Neutrophil (primary cell): Measurements from ENCODE around the gene KRT4.
"Not testable (repeated sequence)": the region's sequence is repeated elsewhere in the genome, so short reads cannot be mapped to it uniquely, and the experiment has no call there.

ENCODE experiments used
- H3K27ac ChIP-seq: fragments of 200-600 bp; sonication (generic); 2 replicates; pipeline ENCODE4 v1.5.1; 2016; ENCODE audit warnings: mild to moderate bottlenecking, moderate library complexity
- H3K27me3 ChIP-seq: fragments of 200-600 bp; sonication (generic); 2 replicates; pipeline ENCODE4 v1.6.0; 2016; ENCODE audit warnings: mild to moderate bottlenecking
- H3K36me3 ChIP-seq: fragments of 200-600 bp; sonication (generic); 2 replicates; pipeline ENCODE4 v1.5.1; 2017
- H3K4me1 ChIP-seq, 2 experiments: fragments of 200-600 bp in 1 of 2; sonication (generic) in 1 of 2; 1 replicate in 1 of 2; 2 replicates in 1 of 2; pipeline versions ENCODE4 v1.5.1 to v1.6.1; 2013 to 2016; ENCODE audit warnings: low read depth in 1 of 2, low read length in 1 of 2, mild to moderate bottlenecking in 1 of 2, moderate library complexity in 1 of 2; ENCODE audit not compliant: control insufficient read depth in 1 of 2, insufficient read depth in 1 of 2
- H3K4me3 ChIP-seq, 2 experiments: fragments of 200-600 bp in 1 of 2; sonication (generic) in 1 of 2; 1 replicate in 1 of 2; 2 replicates in 1 of 2; pipeline ENCODE4 v1.5.1; 2013 to 2016; ENCODE audit warnings: low read depth in 1 of 2, low read length in 1 of 2, mild to moderate bottlenecking in 1 of 2, moderate library complexity in 1 of 2
- H3K9me3 ChIP-seq: fragments of 200-600 bp; sonication (generic); 2 replicates; pipeline ENCODE4 v1.5.1; 2016
- TF ChIP-seq, protein P1 (sequence below): fragments of 200-600 bp; sonication (generic); IDR thresholded peaks from 2 replicates; pipeline ENCODE4 v1.5.1; 2016; ENCODE audit warnings: antibody characterized with exemption

KRT4 gene

DNA sequence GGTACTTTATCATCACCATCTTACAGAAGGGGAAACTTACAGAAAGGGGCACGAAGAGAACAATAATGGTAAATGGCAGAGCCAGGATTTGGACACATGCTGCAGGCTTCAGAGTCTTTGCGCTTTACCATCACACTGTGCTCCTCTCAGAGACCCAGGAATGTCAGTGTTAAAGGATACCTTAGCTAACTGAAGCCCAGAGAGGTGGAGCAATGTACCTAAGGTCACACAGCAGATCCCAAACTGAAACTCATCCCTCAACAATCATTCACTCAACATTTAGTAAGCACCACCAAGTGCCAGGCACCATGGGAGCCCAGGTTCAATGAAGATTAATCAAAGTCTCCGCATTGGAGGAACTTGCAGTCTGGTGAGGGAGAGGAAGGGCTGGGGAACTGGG is 42.9 kb upstream of the KRT4 start:
- TF ChIP-seq, protein P1, sequence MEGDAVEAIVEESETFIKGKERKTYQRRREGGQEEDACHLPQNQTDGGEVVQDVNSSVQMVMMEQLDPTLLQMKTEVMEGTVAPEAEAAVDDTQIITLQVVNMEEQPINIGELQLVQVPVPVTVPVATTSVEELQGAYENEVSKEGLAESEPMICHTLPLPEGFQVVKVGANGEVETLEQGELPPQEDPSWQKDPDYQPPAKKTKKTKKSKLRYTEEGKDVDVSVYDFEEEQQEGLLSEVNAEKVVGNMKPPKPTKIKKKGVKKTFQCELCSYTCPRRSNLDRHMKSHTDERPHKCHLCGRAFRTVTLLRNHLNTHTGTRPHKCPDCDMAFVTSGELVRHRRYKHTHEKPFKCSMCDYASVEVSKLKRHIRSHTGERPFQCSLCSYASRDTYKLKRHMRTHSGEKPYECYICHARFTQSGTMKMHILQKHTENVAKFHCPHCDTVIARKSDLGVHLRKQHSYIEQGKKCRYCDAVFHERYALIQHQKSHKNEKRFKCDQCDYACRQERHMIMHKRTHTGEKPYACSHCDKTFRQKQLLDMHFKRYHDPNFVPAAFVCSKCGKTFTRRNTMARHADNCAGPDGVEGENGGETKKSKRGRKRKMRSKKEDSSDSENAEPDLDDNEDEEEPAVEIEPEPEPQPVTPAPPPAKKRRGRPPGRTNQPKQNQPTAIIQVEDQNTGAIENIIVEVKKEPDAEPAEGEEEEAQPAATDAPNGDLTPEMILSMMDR = no peak
- Histone ChIP-seq H3K27ac (no peak overlapping the region), H3K4me3 (no peak overlapping the region), H3K36me3 (no peaks in the 10 kb centered on the region), H3K9me3 (no peaks in the 10 kb centered on the region), H3K27me3 (peaks cover 13% of the 10 kb centered on the region), H3K4me1 (no peaks in the 10 kb centered on the region)

DNA sequence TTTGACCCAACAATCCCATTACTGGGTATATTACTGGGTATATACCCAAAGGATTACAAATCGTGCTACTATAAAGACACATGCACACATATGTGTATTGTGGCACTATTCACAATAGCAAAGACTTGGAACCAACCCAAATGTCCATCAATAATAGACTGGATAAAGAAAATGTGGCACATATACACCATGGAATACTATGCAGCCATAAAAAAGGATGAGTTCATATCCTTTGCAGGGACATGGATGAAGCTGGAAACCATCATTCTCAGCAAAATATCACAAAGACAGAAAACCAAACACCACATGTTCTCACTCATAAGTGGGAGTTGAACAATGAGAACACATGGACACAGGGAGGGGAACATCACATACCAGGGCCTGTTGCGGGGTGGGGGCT is 42.2 kb upstream of the KRT4 start:
- not testable (repeated sequence) for H3K4me3 ChIP-seq, H3K36me3 ChIP-seq, H3K27ac ChIP-seq, H3K4me1 ChIP-seq, H3K9me3 ChIP-seq
- peaks cover 13% of the 10 kb centered on the region for H3K27me3 ChIP-seq

DNA sequence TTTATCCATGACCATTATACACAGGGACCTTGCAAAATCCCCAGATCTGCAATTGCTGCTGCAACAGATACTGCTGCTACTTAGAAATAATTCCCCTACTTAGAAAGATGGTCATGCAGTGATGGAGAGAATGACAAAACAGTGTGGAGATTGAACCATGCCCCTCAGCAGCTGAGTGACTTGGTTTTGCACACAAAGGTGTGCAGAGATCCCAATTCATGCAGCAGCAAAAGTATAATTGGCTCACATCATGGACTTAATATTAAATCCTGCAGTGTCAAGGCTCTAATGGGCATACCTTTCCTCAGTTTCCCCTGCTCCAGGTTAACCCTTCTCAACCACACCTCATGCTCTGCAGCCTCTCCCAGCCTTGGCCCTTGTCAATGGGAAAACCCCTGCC is 37.9 kb upstream of the KRT4 start:
- no peak overlapping the region for H3K27ac ChIP-seq
- H3K36me3 ChIP-seq = no peaks in the 10 kb centered on the region
- H3K27me3 ChIP-seq = peaks cover 13% of the 10 kb centered on the region
- no peaks in the 10 kb centered on the region for H3K4me1 ChIP-seq
- no peak overlapping the region for H3K4me3 ChIP-seq
- TF ChIP-seq, protein P1 = no peak
- H3K9me3 ChIP-seq = no peaks in the 10 kb centered on the region

DNA sequence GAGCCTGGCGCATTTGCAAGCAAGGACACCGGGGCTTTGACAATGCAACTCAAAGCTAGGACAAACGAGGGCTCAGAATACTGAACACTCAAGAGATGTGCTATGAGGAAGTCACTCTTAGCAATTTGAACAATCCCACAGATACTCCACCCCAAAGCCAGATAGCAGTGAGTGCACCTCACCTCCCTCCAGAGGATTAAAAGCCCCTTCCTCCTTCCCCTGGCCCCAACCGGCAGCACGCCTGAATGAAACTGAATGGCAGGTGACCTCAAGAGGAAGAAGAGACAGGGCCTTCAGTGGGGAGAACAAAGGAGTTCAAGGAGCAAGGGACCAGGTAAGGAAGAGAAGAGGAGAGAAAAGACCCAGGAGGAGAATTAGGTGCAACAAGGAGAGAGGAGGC is 36.8 kb upstream of the KRT4 start:
- no peaks in the 10 kb centered on the region for H3K36me3 ChIP-seq
- no peaks in the 10 kb centered on the region for H3K4me1 ChIP-seq
- peaks cover 13% of the 10 kb centered on the region for H3K27me3 ChIP-seq
- no peaks in the 10 kb centered on the region for H3K9me3 ChIP-seq
- no peak overlapping the region for H3K4me3 ChIP-seq
- TF ChIP-seq, protein P1 = no peak
- H3K27ac ChIP-seq = no peak overlapping the region

DNA sequence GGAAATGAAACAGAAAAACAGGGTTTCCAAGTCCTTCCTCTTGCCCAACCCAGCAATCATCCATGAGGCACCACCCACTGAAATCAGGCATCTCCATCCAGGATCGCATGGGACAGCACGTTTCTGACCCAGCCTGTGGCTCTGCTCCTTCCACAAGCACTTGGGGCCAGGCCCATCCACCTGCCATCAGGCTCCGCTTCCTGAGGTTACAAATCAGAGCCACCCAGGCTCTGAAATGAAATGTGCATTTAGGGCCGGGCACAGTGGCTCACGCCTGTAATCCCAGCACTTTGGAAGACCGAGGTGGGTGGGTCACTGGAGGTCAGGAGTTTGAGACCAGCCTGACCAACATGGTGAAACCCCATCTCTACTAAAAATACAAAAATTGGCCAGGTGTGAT is 35.6 kb upstream of the KRT4 start:
- no peaks in the 10 kb centered on the region for H3K36me3 ChIP-seq
- H3K27me3 ChIP-seq = peaks cover 13% of the 10 kb centered on the region
- H3K4me1 ChIP-seq = no peaks in the 10 kb centered on the region
- H3K27ac ChIP-seq = no peak overlapping the region
- TF ChIP-seq, protein P1 = no peak
- H3K9me3 ChIP-seq = no peaks in the 10 kb centered on the region
- H3K4me3 ChIP-seq = no peak overlapping the region

DNA sequence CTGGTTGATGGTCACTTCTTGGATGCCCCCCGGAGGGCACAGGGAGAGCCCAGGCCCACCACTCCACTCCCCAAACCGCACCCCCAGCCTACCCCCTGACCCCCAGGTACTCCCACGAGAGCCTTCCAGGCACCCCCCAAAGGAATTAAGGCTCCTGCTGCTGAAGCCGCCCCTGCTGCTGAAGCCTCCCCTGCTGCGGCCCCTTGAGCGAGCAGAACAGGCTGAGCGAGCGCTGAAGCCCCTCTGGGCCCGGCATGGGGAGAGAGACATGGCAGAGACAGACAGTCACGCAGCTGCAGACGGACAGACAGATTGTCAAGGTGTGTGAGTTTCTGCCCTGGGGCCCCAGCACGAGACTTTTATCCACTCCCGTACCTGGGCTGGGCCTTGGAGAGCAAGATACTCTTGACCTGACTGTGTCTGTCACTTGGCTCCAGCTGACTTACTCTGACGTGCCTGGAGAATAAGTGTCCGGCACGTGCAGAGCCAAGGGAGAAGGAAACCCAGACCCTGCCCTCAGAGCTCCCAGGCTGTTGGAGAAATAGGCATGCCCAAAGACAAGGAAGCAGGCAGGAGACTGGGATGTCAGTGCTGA is 34.8 kb upstream of the KRT4 start, which contains the start of gene KRT78:
Gene KRT78, minus strand, starts transcription at position 334 of the 595 bp plus-strand sequence. Its CDS starts 64 bp downstream, at position 270.
- Histone ChIP-seq H3K4me1 (no peaks in the 10 kb centered on the region), H3K27me3 (peaks cover 9% of the 10 kb centered on the region), H3K36me3 (no peaks in the 10 kb centered on the region), H3K9me3 (no peaks in the 10 kb centered on the region), H3K4me3 (no peak within 1 kb of the TSS), H3K27ac (no peak within 1 kb of the TSS)
- TF ChIP-seq, protein P1 = no peak
